ENCODE measurements around the gene ZMYM4.

The ZMYM4 gene

DNA sequence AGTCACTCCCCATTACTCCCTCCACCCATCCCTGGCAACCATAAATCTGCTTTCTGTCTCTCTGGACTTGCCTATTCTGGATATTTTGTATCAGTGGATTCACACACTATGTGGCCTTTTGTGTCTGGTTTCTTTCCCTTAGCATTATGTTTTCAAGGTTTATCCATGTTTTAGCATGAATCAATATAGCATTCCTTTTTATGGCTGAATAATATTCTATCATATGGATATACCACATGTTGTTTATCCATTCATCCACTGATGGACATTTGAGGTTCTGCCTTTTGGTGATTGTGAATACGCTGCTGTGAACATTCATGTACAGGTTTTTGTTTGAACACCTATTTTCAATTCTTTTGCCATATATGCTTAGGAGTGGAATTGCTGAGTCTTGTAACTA, 140.4 kb downstream of the ZMYM4 start:
- DNase-seq = no peak

DNA sequence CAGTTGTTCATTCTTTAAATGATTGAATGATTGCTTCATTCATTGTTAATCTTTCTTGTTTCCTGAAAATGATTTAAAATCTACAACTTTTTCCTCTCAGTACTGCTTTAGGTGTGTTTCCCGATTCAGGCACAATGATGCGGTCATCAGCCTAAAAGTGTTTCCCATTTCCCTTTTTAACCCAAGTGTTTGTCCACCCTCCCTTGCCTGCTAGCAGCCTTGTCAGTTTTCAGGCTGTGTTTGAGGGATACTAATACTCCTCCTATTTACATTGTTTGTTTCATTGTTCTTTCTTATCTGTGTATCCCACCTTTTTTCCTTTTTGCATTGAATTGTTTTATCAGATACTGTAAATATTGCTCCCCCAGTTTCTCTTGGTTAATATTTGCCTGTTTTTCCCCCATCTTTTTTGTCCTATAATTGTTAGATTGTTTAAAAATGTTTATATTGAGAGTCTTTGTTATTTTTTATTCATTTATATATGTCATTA, 157.6 kb downstream of the ZMYM4 start:
- no peak for DNase-seq

DNA sequence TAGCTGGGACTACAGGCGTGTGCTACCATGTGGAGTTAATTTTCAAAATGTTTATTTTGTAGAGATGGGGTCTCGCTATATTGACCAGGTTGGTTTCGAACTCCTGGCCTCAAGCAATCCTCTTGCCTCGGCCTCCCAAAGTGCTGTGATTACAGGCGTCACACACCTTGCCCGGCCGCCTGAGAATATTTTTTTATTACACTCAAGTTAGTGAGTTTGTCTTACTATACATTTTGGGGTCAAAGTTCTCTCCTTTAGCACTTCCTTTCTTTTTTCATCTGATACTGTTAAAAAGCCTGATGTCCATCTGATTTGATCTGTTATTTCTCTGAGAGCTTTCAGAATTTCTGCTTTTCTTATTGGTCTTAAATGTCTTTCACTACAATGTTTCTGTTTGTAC, 159.9 kb downstream of the ZMYM4 start:
- no peak for DNase-seq

DNA sequence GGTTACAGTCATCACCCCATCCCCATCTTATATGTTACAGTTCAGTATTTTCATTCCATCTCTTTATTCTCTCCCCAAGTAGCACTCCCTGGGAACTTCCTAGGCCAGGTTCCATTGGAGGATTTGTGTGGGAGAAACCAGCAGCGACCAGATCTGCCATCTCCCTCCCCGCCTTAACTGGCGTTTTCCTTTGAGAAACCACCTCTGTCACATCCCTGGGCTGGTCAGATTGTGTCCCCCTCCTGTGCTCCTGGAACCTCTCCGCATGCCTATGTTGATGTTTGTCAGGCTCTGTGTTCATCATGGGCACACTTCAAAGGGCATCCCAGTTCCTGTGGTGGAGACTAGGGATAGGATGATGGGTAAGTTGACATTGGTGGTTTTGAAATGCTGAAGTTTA, 162.3 kb downstream of the ZMYM4 start:
- no peak for DNase-seq

DNA sequence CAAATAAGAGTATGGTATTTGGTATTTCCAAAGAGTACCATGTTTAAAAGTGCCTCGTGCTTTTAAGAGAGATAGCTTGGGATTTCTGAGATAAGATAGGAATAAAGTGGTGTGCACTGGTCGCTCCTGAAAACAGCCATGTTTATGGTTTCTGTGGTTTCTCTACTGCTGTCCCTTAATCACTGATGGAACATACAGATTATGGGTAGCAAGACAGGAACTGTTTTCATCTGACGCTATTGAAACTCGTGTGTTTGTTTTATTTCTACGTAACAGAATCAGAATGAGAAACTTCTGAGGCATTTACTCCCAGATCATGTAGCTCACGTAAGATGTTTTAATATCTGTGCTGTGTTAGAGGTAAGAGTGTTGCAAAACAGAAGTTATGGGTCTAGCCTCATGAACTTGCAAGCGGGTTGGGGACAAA, 162.7 kb downstream of the ZMYM4 start:
- no peak for DNase-seq

DNA sequence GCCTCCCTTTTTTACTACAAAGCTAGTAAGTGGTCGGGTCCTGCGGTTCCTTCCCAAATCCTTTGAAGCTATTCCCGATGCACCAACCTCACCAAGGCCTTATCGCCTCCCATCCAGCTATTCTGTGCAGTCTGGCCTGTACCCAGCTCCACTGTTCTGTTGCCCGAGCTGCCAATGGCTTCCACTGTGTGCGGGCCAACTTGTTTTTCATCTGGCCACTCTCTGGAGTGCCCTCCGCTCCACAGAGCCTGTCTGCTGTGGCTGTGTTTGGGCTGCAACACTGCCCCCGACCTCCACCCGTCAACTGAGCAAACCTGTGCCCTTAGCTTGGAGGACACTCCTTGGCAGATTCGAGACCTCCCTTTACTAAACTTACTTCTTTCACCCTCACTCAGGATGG, 163.7 kb downstream of the ZMYM4 start:
- no peak for DNase-seq

DNA sequence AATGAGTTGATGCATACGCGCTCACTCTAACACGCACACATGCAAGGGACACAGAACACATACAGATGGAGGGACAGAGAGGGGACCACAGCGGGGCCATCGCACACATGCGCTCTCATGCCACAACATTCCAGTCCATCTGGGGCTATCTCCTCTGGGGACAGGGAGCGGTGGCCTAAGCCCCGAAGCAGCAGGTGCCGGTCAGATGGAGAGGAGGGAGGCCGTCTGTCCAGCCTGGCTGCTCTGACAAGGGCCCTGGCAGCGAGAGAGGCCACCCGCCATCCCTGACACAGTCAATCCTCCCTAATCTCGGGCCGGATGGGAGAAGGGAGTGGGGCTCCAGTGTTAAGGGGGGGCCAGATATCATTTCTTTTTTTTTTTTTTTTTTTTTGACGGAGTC, 165.2 kb downstream of the ZMYM4 start:
- DNase-seq = no peak

DNA sequence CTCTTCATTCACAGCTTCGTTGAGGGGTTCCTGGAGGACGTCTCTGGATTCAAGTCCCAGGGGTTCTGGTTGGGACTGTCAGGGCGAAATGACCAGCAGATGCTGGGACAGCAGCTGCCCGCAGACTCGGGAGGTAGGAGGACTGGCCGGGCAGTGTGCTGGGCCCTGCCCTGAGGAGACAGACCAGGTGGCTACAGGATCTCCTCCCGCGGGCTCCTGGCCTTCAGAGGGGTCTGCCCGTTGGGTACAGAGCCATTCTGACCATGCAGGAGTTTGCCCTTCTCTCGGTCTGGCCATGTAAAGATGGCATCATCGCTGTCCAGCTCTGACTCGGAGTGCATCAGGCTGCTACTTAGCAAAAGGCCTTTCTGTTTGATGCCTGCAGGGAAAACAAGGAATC, 166.2 kb downstream of the ZMYM4 start:
- DNase-seq = no peak

DNA sequence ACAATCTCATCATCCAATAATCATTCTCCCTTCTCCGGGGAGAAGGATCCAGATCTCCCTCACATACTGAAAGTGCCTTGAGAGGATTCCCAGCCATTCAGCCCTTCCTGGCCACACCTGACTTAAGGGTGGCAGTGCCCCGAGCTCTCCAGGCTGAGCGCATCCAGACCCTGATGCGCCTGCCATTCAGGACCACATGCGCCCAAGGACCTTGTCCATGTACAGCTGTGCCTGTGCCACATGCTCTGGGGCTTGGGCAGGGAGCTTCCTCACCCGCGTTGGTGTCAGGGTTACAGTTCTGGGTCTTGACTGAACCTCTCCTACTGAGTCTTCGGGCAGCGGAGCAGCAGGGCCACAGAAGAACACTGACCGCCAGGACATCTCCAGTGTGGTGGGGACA, 167.6 kb downstream of the ZMYM4 start:
- DNase-seq = no peak

DNA sequence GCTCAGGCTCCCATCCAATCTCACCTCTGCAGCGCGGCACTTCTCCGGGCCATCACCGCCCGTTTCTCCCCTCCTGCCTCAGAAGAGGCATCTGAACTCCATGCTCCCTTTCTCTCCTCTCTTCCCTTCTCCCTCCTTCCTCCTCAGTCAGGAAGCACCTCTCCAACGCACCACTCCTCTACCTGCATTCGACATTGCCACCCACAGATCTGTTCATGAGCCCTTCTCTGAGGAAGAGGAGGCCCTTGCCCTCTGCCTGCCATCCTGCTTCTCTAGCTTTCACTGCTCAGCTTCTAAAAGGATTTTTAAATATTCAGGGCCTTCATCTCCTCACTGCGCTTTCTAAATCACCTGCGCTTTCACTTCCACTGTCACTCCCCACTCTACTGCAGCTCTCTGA, 168.7 kb downstream of the ZMYM4 start:
- no peak for DNase-seq

DNA sequence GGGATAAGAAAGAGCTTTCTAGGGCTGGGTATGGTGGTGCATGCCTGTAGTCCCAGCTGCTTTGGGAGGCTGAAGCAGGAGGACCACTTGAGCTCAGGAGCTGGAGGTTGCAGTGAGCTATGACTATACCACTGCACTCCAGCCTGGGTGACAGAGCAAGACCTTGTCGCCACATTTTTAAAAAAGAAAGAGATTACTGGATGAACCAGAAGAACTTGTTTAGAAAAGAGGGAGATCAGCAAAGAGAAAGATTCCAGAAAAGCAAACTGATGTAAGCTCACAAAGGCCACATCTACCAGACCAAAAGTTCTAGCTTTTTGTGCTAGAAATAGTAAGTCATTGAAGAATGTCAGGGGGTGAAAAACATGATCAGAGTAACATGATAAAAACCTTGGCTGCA, 171.1 kb downstream of the ZMYM4 start:
- DNase-seq = no peak

DNA sequence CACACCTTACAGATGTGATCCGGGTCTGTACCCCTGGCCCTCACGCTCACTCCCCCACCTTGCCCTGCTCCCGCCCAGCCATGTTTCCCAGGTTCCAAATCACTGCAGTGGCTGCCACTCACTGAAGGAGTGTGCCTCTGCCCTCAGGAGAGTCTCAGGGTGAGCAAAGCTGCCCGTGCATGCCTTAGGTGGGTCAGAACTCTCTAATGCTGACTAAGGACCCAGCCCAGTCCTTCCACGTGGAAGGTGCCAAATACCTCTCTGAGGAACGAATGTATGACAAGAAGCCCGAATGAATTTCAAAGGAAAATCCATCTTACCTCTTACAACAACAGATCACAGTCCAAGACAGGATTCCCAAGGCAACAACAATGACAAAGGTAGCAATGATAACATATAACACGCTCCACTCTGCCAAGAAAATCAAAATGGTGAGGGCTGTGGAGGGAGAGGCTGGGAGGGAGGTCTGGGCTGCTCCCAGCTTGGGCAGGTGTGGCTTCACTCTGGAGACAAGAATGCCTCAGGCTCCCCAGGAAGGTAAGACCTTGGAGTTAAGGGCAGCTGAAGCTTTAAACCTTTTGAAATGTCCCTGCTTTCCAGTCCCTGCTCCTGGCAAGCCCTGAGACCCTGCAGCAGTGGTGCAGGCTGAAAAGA, 173.5 kb downstream of the ZMYM4 start:
- DNase-seq = no peak

DNA sequence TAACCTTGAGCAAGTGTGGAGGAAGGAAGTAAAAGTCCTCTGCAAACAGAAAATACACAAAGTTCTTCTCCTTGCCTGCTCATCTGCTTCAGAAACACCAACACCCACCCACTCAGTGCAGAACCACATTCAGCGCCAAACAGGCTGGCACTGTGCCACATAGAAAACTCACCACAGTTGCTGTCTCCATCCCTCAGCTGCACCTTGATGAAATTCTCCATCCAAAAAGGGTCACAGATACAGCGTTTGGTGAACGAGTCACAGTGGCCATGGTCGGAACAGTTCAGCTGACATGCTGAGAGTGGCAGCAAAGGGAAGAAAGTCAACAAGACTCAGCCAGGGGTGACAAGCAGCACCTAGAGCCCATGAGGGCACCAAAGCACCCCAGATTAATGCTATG, 174.2 kb downstream of the ZMYM4 start:
- DNase-seq = peak; percentile 68

DNA sequence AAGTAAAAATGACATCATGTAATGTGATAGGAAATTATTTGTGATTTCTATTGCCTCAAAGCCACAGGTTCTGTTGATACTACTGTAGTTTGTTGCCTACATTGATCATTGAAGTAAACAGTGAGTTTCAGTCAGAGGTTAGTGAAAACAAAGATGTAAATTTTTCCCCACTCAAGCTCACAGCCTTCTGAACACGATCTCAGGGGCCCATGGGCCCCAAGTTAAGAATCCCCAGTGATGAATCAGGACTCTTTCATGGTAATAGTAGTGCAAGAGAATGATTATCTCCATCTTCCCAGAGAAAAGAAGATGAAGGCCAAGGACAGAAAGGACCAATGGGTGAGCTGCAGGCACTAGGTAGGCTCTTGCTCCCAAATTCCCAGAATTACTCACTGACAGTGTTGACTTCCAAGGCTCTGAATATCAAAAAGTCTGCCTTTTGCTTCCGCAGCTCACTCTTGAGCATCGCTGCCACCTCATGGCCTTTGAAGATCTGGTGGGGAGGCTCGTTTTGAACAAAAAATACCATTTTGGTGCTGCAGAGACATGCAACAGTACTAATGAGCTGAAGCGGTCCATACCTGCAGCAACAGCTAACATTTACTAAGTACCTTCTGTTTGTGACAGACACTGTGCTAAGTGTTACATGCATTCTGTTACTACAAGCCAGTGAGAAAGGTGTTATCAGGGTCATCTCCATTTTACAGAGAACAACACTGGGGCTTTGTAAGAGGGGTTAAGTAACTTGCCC, 175.4 kb downstream of the ZMYM4 start:
- no peak for DNase-seq

DNA sequence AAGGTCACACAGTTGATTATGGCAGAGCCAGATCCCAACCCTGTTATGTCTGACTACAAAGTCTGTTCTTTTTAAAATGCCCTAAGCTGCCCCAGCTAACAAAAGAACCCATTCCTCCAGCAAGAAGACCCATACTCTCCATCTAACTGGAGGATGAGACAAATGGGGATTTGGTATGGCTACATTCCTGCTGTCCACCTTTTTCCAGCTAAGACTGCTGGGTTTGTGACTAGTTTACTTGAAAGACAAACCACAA, 175.9 kb downstream of the ZMYM4 start:
- DNase-seq = no peak

DNA sequence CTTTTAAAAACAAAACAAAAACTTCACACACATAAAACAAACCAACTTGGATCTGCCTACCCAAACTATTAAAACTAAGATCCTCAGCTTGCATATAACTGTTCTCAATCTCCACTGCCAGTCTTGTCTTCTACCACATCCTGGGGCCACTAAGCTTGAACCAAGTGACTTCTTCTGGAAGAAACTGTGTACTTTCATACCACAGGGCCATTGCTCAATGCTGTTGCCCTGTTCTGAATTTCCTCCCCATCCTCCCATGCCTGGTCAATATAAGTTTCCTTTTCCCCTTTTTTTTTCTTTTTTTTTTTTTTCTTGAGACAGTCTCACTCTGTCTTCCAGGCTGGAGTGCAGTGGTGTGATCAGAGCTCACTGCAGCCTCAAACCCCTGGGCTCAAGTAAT, 178.8 kb downstream of the ZMYM4 start:
- no peak for DNase-seq

DNA sequence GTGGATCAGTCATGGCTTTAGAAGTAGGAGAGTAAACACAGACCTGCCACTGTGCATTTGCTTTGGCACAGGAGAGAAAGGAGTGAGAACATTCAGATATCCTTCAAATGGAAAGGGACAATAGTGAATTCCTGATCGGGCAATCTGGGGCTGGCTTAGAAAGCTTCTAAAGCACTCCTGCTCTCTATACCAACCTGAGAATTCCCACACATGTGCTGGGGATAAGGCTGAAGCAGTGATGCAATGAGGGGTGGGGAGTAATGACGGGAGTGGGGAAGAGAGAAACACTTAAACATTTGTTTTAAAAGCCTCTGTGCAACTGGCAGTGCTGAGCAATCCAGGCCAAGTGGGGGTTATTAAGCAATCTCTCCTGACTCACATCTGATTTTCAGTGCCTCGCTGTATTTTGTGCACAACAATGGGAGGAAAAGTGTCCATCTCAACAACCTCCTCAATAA, 179.9 kb downstream of the ZMYM4 start:
- peak; percentile 35 for DNase-seq

DNA sequence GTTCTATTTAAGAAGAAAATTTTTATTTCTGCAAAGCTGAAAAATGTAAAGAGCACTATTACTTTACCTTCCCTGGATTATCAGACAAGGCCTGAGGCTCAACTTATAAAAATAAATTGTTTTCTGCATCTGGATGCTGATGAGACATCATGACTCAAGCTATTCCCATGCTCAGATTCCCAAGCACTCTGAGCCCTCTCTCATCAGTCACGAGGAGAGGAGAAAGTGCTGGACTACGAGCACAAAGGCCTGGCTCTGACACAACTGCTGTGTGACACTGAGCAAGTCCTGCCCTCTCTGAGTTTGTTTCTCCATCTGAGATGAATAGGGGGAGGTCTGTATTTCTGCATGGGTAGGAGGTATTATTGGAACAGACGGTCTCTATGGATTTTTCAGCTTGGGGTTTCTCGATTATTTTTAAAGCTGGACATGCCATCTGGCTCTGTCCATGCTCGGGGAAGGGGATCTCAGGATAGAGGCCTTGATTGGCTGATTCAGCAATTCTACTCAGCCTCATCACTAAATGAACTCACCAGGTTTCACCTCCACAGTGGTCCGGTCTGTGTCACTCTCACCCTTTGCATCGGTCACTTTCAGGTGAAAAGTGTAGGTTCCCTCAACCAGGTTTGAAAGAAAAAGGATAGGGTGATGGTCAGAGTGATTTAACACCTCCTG, 181.0 kb downstream of the ZMYM4 start:
- DNase-seq = no peak

DNA sequence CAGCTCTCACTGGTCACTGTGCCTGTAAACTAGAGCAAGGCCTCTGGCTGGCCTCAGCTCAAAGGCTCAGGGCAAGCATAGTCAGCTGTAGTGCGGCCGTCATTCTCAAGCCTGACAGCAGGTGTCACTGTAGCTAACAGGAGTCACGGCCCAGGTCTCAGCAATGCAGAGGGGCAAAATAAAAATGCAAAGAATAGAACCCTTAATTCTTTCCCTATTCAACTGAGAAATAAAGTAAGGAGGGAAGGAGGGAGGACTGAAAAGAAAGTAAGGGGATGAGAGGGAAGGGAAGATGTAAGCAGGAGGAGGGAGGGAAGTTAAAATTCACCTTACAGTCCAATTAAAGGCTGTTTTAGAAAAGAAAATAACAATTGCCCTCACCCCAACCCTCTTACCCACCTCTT, 182.6 kb downstream of the ZMYM4 start:
- peak; percentile 91 for DNase-seq

DNA sequence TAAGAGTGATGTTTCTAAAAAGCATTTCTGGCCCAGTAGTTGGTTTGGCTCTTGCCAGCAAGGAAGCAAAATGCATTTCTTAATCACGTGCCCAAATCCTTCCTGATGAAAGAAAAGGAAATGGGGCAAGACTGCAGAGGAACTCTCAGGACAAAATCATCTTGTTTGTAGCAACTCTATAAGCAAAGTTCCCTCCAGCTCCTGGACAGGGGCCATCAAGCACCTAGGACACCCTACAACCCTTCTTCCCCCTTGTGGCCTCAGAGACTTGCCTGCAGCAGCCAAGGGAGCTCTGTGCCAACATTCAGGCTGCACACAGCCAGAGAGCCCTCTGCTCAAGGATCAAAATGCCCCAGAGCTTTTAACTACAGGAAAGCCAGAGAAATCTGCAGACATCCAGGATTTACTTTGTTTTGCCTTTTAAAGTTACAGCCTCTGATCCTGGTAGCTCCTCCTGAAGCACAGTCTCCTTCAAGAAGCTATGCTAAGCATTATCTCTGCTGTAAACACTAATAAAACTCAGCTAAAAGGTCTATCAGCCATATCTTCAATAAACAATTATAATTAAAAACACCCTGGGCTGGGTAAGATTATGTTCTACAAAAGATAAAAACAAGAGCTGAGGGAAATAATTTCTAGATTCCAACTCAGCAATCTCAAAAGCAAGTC, 183.7 kb downstream of the ZMYM4 start:
- no peak for DNase-seq

DNA sequence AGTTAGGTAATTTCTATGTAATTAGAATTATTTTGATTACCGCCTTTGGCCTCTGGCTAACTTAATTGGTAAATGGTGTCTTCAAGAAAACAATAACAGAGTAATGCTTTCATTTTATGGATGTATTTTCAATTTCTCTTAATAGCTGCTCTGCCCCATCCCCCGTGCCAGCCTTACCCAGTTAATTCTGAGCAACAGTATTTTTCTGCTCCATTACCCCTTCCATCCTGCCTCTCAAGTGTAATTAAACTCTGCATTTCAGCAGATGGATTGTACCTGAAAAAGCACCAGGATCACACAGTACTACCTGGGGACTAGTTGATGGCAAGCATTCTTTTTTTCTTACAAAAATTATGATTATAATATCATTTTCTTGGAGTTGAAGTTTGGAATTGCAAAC, 184.5 kb downstream of the ZMYM4 start:
- DNase-seq = no peak

DNA sequence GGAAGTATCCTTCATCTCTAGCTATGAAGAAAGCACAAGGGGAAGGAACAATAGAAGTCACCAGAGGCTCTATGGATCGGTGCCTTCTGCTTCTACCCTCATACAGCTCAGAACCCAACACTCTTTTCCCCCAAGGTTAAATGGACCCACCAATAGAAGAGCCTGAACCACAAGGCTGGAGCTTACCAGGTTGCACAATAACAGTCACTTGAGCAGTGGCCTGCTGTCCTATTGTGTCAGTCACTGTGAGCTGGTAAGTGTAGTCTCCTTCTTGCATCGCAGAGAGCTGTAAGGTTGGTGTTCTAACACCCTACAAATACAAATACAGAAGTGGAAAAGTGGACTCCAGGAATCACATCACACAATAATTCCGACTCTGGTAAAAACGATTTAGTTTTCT, 185.7 kb downstream of the ZMYM4 start:
- no peak for DNase-seq

DNA sequence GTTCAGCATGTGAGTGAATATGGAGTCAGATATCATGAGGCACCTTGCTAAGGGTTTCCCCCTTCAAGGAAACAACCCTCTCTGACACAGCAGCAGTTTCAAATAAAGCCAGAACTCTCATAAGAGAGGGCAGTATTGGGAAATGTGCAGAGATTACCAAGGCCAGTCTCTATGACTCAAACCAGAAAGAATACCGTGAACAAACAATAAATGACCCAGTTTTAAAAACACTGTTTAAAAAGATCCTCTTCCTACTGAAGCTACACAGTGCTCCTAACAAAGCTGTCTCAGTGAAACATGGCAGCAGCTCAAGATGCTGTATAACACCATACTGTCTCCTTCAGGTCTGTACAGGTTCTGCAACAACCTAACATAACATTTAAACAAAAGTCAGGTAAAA, 186.1 kb downstream of the ZMYM4 start:
- DNase-seq = no peak

DNA sequence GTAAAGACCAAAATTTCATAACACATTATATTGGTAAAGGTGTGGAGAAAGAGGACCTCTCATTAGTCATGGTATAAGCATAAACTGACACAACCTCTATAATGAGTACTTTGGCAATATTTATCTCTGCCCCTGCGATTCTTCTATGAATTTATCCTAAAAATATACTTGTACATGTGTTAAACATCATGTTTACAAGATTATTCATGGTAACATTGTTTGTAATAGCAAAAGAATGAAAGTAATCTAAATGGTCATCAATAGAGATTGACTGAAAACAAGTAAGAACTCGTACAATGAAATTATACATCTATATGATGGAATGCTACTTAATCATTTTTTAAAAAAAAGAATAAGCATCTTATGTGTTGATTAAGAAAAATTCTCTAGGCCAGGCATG, 192.3 kb downstream of the ZMYM4 start:
- no peak for DNase-seq

Measured in activated CD8-positive, alpha-beta memory T cell treated with anti-CD3 and anti-CD28 coated beads for 24 hours (primary cell).